ENCODE data around the gene AKIRIN2. TPM values are rescaled to one million over a fixed set of nuclear protein-coding genes. Genes with fewer than 3 reads are reported as not detected.

Gene AKIRIN2
- polyA plus RNA-seq, 12 donors = 35.4 to 46.2 (median 41.0) TPM; not detected in 1

DNA sequence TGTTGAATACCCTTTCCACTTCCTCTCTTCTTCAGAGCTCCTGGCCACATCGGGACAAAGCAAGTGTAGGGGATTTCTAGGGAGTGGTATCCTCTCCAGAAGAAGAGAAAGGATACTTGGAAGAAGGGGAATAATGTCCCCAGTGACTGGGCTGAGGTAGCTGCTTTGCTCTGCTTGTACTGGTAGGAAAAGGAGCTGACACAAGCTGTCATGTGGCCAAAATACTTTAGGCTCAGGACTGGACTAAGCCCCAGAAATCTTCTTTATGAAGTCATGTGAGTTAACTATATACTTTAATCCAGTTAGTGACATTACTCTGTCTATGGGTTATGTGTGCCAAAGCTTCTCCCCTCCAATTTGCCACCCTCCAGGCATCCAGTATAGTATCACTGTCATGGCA lies 40.5 kb downstream of the AKIRIN2 start:
- no peak for DNase-seq

- DNase-seq = no peak
Observed at GRCh38 chr6:87661016-87661415, 41.0 kb downstream of the AKIRIN2 start.

DNA sequence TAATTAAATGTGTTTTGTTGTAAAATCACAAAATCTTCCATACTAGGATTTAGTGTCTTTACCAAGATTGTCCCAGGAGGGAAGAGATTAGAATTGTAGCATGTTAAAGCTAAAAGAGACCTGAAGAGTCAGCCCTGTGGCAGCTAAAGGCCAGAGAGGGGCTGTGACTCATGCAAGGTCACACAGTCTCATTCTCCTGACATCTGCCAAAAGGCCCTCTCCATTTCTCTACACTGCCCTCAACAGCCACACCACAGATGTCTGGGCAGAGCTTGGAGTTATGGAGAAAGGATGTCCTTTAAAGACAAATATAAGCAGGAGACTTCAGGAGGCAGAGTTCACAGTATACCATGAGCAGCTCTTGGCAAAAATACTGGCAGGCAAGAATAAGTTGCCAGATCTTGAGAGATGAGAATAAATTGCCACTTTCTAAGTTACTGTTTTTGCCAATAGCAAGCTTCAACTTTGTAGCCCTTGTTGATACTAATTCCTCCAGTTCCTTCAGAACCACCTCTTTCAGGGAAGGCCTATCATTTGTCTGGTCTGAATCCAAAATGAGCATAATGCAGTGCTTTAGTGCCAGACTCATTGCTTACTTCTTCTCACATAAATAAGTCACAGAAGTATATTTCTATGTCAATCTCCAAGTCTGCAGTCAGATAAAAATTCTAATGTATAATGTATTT lies 41.7 kb downstream of the AKIRIN2 start:
- no peak for DNase-seq

GRCh38 chr6:87658516-87658915 lies 43.5 kb downstream of the AKIRIN2 start:
- no peak for DNase-seq

DNA sequence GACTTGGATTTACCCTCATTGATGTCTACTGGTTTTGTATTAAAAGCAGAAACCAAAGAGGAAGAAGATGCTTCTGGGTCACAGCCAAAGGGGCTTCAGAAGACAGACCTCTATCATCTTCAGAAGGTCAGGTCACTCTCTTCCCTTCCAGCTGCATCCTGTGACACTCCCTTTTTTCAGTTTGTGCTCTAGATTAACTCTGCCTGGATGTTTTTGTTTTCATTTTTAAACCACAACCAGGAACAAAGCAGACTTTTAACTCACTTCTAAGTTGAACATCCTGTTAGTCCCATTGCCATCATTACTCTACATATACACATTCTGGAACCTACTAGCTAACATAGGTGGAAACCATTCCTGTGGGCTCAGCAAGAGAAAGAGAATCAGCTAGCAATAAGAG lies 45.2 kb downstream of the AKIRIN2 start:
- DNase-seq = no peak

DNA sequence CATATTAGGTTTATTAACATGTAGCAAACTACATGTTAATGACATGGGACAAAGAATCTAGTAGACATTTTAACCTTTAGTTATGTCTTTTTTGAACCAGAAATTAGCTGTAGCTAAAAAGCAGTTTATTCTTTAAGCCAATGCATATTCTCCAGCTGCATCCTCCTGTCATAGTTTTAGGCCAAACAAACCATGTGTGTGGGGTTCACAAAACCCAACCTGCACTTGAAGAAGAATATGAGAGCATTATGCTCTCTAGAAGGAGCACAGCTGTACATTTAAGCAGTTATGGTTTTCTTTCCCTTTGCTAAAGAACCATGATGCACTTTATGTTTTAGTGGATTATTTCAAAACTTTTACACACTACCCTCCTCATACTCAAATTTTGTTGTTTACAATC lies 46.2 kb downstream of the AKIRIN2 start:
- no peak for DNase-seq

DNA sequence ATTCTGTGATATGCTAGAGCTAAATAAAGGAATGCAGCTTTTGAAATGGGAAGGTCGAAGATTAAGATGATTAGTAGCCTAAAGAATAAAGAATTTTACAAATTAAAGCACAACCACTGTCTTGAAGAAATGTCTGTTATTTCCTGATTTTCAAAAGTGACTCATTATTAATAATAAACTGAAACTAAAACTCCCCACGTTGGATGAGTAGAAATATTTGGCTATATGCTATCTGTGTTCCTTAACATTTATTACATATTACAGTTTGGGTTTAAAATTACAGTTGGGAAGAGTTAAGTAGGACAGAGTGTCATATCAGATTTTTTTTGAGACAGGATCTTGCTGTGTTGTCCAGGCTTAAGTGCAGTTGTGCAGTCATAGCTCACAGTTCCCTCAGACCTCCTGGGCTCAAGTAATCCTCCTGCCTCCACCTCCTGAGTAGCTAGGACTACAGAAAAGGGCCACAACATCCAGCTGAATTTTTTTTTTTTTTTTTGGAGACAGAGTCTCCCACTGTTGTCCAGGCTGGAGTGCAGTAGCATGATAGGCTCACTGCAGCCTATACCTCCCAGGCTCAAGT lies 47.1 kb downstream of the AKIRIN2 start:
- no peak for DNase-seq

DNA sequence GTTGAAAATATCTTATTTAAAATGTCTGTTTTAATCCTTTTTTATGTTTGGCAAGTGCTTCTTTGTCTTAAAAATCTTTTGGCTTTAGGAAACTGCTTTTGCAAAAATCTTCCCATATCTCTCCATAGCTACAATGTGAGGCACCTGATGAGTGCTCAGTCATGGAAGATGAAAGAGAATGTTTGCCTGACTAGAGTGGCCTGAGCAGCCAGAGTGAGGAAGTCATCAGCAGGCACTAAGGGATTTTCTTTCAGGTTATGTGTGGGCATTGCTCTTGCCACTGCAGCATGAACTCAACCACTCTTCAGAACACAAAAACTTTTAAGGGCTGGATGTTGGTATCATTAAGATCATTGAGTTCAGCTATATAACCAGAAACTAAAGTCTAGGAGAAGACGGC lies 47.9 kb downstream of the AKIRIN2 start:
- DNase-seq = no peak

DNA sequence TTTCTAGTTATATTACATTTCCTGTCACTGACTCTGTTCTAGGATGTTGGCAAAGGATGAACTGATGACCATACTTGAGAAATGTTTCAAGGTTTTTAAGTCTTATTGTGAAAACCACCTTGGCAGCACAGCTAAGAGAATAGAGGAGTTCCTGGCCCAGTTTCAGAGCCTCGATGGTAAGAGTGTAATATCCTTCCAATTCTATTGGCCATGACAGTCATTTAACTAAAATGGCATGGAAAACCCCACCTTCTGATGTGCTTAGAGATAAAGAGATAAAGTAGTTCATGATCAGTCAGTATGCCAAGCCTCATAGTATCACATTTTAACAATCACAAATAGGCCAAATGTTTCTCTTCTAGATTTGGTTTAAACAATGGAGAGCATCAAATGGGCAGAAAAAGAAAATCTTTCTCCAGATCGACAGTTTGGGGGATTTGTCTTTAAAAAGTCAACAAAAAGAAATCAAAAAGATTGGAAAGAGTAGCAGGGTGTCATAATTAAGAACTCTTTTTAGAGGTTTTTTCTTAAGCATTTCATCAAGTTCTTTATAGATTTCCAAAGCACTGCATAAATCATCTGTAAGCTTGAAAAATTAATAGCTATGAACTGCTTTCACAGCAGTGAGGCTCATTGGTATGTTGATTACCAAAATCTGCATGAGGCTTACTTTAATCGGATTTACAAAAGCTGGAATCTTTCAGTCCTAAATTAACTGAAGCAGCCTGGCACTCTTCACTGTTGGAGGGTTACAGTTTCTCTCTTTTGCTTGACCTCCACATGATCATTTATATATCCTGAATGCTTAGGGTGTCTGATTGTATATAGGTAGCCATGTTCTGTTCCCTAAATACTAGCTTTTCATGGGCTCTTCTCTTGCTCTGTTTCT lies 48.7 kb downstream of the AKIRIN2 start:
- no peak for DNase-seq

DNA sequence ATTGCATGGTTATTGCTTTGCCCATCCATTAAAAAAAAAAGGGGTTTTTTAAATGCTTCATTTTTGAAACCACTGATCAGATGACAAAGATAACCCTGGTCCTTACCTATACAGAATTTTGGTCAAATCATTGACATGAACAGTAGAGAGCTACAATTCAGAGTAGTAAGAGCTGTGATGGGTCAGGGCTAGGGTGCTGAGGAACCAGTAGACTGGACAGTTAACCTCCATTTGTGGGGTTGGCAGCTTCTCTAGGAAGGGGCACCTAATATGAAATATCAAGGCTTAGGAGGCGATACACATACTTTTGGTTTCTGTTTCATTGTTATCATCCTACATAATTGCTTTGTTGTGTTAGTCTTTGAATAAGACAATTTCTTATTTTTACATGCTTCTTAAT lies 57.0 kb downstream of the AKIRIN2 start:
- DNase-seq = no peak

- DNase-seq = no peak
Observed at GRCh38 chr6:87641065-87641692, 60.9 kb downstream of the AKIRIN2 start.

GRCh38 chr6:87639373-87639772 lies 62.7 kb downstream of the AKIRIN2 start:
- DNase-seq = no peak

DNA sequence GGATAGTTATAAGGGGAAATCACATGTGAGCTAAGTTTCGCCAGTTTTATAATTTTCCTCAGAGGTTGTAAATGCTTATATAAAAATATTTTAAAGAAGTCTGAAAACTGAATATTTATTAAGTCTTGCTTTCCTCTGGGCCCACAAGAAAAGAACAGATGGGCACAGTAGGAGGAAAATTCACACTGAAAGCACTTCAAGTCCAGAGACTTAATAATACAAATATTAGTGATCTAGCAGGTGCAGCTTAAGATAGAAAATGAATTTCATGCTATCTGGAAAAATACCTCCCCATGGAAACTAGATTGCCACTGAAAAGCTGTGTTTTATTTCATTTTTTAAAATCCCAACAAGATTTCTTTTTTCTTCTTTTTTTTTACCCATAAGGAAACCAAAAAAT lies 64.9 kb downstream of the AKIRIN2 start:
- no peak for DNase-seq

DNA sequence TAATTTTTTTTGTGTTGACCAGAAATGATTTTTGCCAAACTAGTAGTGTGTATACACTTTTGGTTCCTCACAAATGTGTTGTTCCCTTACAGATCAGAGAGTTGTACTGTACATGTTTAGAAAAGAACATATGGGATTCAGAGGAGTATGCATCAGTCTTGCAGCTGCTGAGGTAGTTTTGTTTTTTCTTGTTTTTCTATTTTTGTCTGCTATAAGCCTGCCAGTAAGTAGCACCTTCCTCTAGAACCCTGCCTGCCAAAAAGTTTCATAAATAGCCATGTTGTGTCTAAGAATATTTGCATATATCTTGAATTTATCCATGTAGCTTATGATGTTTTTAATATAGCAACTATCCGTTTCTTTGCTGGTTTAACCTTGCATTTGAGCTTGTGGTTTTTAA lies 65.7 kb downstream of the AKIRIN2 start:
- DNase-seq = no peak

GRCh38 chr6:87633851-87634250 lies 68.2 kb downstream of the AKIRIN2 start:
- DNase-seq = no peak

DNA sequence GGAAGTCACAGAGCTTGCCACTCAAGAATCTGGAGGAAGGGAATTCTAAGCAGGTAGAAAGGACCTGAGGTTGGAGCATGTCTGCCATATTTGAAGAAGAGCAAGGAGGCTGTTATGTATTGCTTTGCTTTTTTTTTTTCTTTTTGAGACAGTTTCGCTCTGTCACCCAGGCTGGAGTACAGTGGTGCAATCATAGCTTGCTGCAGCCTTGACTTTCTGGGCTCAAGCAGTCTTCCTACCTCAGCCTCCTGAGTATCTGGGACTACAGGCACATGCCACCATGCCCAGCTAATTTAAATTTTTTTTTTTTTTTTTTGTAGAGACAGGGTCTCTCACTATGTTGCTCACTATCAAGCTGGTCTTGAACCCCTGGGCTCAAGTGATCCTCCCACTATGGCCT lies 71.3 kb downstream of the AKIRIN2 start:
- DNase-seq = no peak

GRCh38 chr6:87628881-87629280 lies 73.2 kb downstream of the AKIRIN2 start:
- DNase-seq = no peak

DNA sequence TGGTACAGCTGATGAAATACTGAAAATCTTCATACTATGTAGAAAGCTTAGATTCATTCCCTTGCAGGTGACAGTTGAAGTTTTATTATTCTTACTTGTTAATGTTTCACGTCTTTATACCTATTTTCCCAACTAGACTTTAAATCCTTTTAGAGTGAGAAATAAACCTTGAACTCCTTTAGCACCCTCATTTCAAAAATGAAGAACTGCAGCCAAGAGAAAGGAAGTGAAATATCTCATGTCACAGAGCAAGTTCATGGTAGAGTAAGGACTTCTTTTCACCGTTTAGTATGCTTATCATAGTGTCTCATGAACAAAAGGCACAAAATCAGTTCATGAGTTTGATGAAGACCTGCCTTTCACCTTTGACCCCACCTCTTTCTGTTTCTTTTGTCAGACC lies 73.6 kb downstream of the AKIRIN2 start:
- no peak for DNase-seq
